Tibial nerve (tissue), 4 donors: ENCODE results near the gene GDI1.

ENCODE experiments used
- EP300 ChIP-seq, 2 donors: sonication (generic); formaldehyde crosslinking; IDR thresholded peaks; one replicate each; pipeline ENCODE4 v1.6.1; 2017; ENCODE audit warnings: antibody characterized with exemption in 2 of 2, mild to moderate bottlenecking in 1 of 2
- POLR2A ChIP-seq, 2 donors: fragments of 450-650 bp; IDR thresholded peaks; one replicate each; pipeline ENCODE4 v1.6.1; 2017; ENCODE audit warnings: antibody characterized with exemption in 2 of 2, mild to moderate bottlenecking in 2 of 2, moderate library complexity in 2 of 2
- TF ChIP-seq, protein P1 (sequence below), 5 experiments: fragments of 200-600 bp in 3 of 5; fragments of 450-650 bp in 2 of 5; sonication (generic) in 3 of 5; IDR thresholded peaks; one replicate each; pipeline ENCODE4 v1.5.1; 2016 to 2019; ENCODE audit warnings: antibody characterized with exemption in 5 of 5, mild to moderate bottlenecking in 3 of 5, moderate library complexity in 2 of 5

DNA sequence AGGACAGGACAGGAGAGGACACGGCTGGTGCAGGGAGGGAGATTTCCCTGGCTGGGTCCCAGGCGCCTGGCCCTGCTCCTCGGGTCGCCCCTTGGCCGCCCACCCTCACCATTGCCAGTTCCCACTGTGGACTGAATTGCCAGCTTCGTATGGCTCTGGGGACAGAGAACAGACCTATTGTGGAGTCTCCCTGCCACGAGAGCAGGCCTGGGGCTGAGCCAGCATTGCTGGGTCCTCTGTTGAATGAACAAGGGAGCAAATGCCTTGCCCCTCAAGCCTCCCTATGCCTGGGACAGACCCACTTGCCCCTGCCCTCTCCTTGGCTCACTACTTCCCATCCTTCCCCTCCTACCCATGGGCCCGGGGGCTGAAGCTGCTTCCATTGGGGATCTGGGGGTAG, 25.4 kb downstream of the GDI1 start:
- TF ChIP-seq, protein P1, sequence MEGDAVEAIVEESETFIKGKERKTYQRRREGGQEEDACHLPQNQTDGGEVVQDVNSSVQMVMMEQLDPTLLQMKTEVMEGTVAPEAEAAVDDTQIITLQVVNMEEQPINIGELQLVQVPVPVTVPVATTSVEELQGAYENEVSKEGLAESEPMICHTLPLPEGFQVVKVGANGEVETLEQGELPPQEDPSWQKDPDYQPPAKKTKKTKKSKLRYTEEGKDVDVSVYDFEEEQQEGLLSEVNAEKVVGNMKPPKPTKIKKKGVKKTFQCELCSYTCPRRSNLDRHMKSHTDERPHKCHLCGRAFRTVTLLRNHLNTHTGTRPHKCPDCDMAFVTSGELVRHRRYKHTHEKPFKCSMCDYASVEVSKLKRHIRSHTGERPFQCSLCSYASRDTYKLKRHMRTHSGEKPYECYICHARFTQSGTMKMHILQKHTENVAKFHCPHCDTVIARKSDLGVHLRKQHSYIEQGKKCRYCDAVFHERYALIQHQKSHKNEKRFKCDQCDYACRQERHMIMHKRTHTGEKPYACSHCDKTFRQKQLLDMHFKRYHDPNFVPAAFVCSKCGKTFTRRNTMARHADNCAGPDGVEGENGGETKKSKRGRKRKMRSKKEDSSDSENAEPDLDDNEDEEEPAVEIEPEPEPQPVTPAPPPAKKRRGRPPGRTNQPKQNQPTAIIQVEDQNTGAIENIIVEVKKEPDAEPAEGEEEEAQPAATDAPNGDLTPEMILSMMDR (IDR thresholded peaks at IDR 0.05), result no peak
- TF ChIP-seq POLR2A (IDR thresholded peaks at IDR 0.05) (no peak), EP300 (IDR thresholded peaks at IDR 0.05) (no peak)
